HG02938 (cell line): ENCODE results near the gene ZXDA.

ENCODE experiments used
- ATAC-seq: cut with Tn5 transposase; IDR thresholded peaks from one replicate; pipeline ENCODE4 v1.9.1; 2021; ENCODE audit warnings: mild to moderate bottlenecking, moderate library complexity; ENCODE audit not compliant: unreplicated experiment

ZXDA gene

DNA sequence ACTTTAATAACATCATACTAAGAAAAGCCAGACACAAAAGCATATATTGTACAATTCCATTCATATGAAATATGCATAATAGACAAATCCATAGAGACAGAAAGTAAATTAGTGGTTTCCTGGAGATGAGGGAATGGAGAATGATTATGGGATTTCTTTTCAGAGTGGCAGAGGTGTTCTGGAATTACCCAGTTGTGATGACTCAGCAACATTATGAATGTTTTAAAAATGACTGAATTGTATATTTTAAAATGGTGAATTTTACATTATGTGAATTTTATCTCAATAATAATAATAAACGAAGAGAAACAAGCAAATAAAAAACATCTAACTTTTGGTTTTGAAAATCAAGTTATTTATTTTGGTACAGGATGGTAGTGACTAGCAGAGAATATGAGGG is 11.2 kb downstream of the ZXDA start:
- no peak for ATAC-seq

DNA sequence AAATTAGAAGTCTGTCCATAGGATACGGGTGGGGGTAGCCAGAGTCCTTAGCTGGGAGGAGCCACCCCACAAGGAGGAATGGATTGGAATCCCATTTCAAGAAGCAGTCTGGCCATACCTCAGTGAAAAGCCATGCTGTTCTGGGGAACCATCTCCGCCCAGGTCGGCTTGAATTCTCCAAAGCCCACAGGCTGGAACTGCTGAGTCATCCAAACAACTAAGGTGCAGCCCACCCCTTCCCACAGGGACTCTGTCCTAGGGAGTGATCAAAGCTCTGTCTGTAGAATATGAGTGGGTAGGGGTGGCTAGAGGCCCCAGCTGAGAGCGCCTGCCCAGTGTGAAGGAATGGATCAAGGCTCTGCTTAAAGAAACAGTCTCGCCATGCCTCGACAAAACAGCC is 38.8 kb downstream of the ZXDA start:
- ATAC-seq: no peak
